GM19351 (cell line): ENCODE measurements around the gene ZNF438.

Experiments used
- ATAC-seq: cut with Tn5 transposase; IDR thresholded peaks from one replicate; pipeline ENCODE4 v1.9.1; 2021; ENCODE audit warnings: mild to moderate bottlenecking, moderate library complexity; ENCODE audit not compliant: unreplicated experiment

Gene ZNF438

GRCh38 chr10:30853066-30853465 is 178.6 kb downstream of the ZNF438 start:
- no peak for ATAC-seq

- no peak for ATAC-seq
These were observed 180.9 kb downstream of the ZNF438 start for GRCh38 chr10:30850776-30851175.

GRCh38 chr10:30849231-30850035 is 182.2 kb downstream of the ZNF438 start:
- no peak for ATAC-seq

GRCh38 chr10:30848396-30849032 is 183.2 kb downstream of the ZNF438 start:
- ATAC-seq = no peak

GRCh38 chr10:30847642-30848041 is 184.0 kb downstream of the ZNF438 start:
- no peak for ATAC-seq

GRCh38 chr10:30847199-30847598 is 184.5 kb downstream of the ZNF438 start:
- ATAC-seq = no peak

GRCh38 chr10:30846710-30847109 is 185.0 kb downstream of the ZNF438 start:
- no peak for ATAC-seq

- ATAC-seq = no peak
These were observed 188.8 kb downstream of the ZNF438 start for GRCh38 chr10:30842894-30843293.

- ATAC-seq = no peak
These were observed 189.5 kb downstream of the ZNF438 start for GRCh38 chr10:30842185-30842584.

- ATAC-seq = no peak
These were observed 191.1 kb downstream of the ZNF438 start for GRCh38 chr10:30840395-30841050.

GRCh38 chr10:30839652-30840051 is 192.0 kb downstream of the ZNF438 start:
- ATAC-seq = no peak

- ATAC-seq = no peak
These were observed 195.3 kb downstream of the ZNF438 start for GRCh38 chr10:30836406-30836805.

- ATAC-seq = no peak
These were observed 196.5 kb downstream of the ZNF438 start for GRCh38 chr10:30835146-30835545.

- ATAC-seq = no peak
These were observed 197.0 kb downstream of the ZNF438 start for GRCh38 chr10:30834651-30835050.

GRCh38 chr10:30834153-30834552 is 197.5 kb downstream of the ZNF438 start:
- no peak for ATAC-seq

GRCh38 chr10:30833628-30833970 is 198.1 kb downstream of the ZNF438 start:
- no peak for ATAC-seq

- no peak for ATAC-seq
These were observed 198.7 kb downstream of the ZNF438 start for GRCh38 chr10:30832749-30833627.

GRCh38 chr10:30832001-30832748 is 199.5 kb downstream of the ZNF438 start:
- ATAC-seq = no peak

- ATAC-seq = no peak
These were observed 200.2 kb downstream of the ZNF438 start for GRCh38 chr10:30831426-30831825.
